ENCODE measurements around the gene AKT2.

- TF ChIP-seq, protein P1, sequence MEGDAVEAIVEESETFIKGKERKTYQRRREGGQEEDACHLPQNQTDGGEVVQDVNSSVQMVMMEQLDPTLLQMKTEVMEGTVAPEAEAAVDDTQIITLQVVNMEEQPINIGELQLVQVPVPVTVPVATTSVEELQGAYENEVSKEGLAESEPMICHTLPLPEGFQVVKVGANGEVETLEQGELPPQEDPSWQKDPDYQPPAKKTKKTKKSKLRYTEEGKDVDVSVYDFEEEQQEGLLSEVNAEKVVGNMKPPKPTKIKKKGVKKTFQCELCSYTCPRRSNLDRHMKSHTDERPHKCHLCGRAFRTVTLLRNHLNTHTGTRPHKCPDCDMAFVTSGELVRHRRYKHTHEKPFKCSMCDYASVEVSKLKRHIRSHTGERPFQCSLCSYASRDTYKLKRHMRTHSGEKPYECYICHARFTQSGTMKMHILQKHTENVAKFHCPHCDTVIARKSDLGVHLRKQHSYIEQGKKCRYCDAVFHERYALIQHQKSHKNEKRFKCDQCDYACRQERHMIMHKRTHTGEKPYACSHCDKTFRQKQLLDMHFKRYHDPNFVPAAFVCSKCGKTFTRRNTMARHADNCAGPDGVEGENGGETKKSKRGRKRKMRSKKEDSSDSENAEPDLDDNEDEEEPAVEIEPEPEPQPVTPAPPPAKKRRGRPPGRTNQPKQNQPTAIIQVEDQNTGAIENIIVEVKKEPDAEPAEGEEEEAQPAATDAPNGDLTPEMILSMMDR (conservative IDR thresholded peaks at IDR 0.05; ENCODE audit: low read depth, low read length) = no peak
- TF ChIP-seq EZH2 (IDR thresholded peaks at IDR 0.05; ENCODE audit: low read length, unreplicated experiment) = no peak
- TF ChIP-seq EZH2phosphoT487 (IDR thresholded peaks at IDR 0.05; ENCODE audit: borderline replicate concordance, low read length) = no peak
These were observed 86.7 kb downstream of the AKT2 start for GRCh38 chr19:40198272-40198990.
